CD4-positive, alpha-beta memory T cell (primary cell): ENCODE results near the gene PPM1F. TPM values are rescaled to one million over a fixed set of nuclear protein-coding genes. Genes with fewer than 3 reads are reported as not detected.

Experiments used
- CTCF ChIA-PET: fragments of 350-600 bp; sonication (Branson Sonifier 250); formaldehyde crosslinking; loops from one replicate; lab custom pipeline; 2021; ENCODE audit warnings: inconsistent platforms; ENCODE audit not compliant: partially characterized antibody; lab: Charles Lee
- POLR2A ChIA-PET: fragments of 350-600 bp; sonication (Branson Sonifier 250); formaldehyde crosslinking; loops from one replicate; lab custom pipeline; 2021; ENCODE audit not compliant: partially characterized antibody; lab: Charles Lee
- DNase-seq, 5 donors: peaks; one replicate each; pipeline versions ENCODE4 v3.0.0 to v3.0.0-alpha.2; 2020 to 2022; ENCODE audit warnings: mixed read lengths in 1 of 5
- H3K27ac ChIP-seq: one replicate; pipeline ENCODE4 v1.7.0; 2013; ENCODE audit warnings: low read depth, low read length
- H3K27me3 ChIP-seq: 2 replicates; pipeline ENCODE4 v1.7.0; 2013; ENCODE audit warnings: mild to moderate bottlenecking, low read length, moderate library complexity; ENCODE audit not compliant: insufficient read depth
- H3K36me3 ChIP-seq: 2 replicates; pipeline ENCODE4 v1.7.0; 2013; ENCODE audit warnings: mild to moderate bottlenecking, low read length, moderate library complexity; ENCODE audit not compliant: insufficient read depth
- H3K4me1 ChIP-seq: 2 replicates; pipeline ENCODE4 v1.7.0; 2013; ENCODE audit warnings: mild to moderate bottlenecking, low read length, moderate library complexity; ENCODE audit not compliant: insufficient read depth
- H3K4me3 ChIP-seq, 2 donors: one replicate each; pipeline ENCODE4 v1.7.0; 2013; ENCODE audit warnings: low read length in 2 of 2, mild to moderate bottlenecking in 1 of 2
- H3K9me3 ChIP-seq, 2 donors: one replicate each; pipeline ENCODE4 v1.7.0; 2013; ENCODE audit warnings: low read length in 2 of 2, control low read depth in 1 of 2; ENCODE audit not compliant: control insufficient read depth in 1 of 2
- H3K27ac Mint-ChIP-seq, 7 donors: one replicate each; pipeline ENCODE4 v1.8.0; 2020 to 2021; ENCODE audit warnings: mixed read lengths in 7 of 7, mild to moderate bottlenecking in 6 of 7, inconsistent platforms in 3 of 7, moderate library complexity in 3 of 7
- H3K27me3 Mint-ChIP-seq, 2 donors: one replicate each; pipeline ENCODE4 v1.8.0; 2020 to 2021; ENCODE audit warnings: mixed read lengths in 2 of 2
- H3K36me3 Mint-ChIP-seq, 2 donors: one replicate each; pipeline ENCODE4 v1.8.0; 2020 to 2021; ENCODE audit warnings: mixed read lengths in 2 of 2, inconsistent platforms in 1 of 2, mild to moderate bottlenecking in 1 of 2
- H3K4me1 Mint-ChIP-seq, 4 donors: one replicate each; pipeline ENCODE4 v1.8.0; 2020 to 2021; ENCODE audit warnings: mixed read lengths in 4 of 4, mild to moderate bottlenecking in 1 of 4
- H3K4me3 Mint-ChIP-seq, 8 donors: one replicate each; pipeline ENCODE4 v1.8.0; 2020 to 2021; ENCODE audit warnings: mixed read lengths in 8 of 8, mild to moderate bottlenecking in 7 of 8, moderate library complexity in 6 of 8, inconsistent platforms in 3 of 8
- H3K9me3 Mint-ChIP-seq, 8 donors: one replicate each; pipeline ENCODE4 v1.8.0; 2020 to 2021; ENCODE audit warnings: mixed read lengths in 8 of 8, mild to moderate bottlenecking in 5 of 8, inconsistent platforms in 3 of 8, moderate library complexity in 1 of 8
- intact Hi-C: fragments of 100-400 bp; cut with micrococcal nuclease; formaldehyde crosslinking; loops from one replicate; pipeline ENCODE4 v1.15.1; 2023
- polyA plus RNA-seq, 2 donors: library from polyadenylated mRNA; unstranded; fragments of 300-500 nt; fragmentation: Illumina TruSeq; gene quantifications; one replicate each; pipeline ENCODE4 v1.2.3, GENCODE V29; 2021
- total RNA-seq, 2 experiments: library from RNA; stranded (reverse); gene quantifications; one replicate each; pipeline ENCODE4 v1.2.3, GENCODE V29; 2021

The PPM1F gene
- total and polyA plus RNA-seq, 4 experiments from 2014 or later, result 5.3 to 25.4 (median 15.2) TPM

- Mint-ChIP-seq H3K27me3 (no peaks in the 10 kb centered on the region), H3K36me3 (peaks cover 12 to 48% of the 10 kb centered on the region in 2 donors), H3K4me3 (no peak overlapping the region), H3K27ac (peak overlapping the region in 1 of 7 donors; percentile 46), H3K9me3 (no peaks in the 10 kb centered on the region), H3K4me1 (no peaks in the 10 kb centered on the region)
- ChIA-PET CTCF (interaction anchor here (1.7 kb wide), 1 partner anchor 12 kb away, joined by 4 read pairs; no protein-coding TSS in a partner anchor), POLR2A (no interaction called here)
- Histone ChIP-seq H3K27ac (no peak overlapping the region), H3K36me3 (peaks cover 26% of the 10 kb centered on the region), H3K4me1 (no peaks in the 10 kb centered on the region), H3K4me3 (no peak overlapping the region), H3K9me3 (no peaks in the 10 kb centered on the region), H3K27me3 (no peaks in the 10 kb centered on the region)
- intact Hi-C loops, result no loop called here
- no peak for DNase-seq
These were observed 7.8 kb upstream of the PPM1F start for GRCh38 chr22:21960200-21961126.

DNA sequence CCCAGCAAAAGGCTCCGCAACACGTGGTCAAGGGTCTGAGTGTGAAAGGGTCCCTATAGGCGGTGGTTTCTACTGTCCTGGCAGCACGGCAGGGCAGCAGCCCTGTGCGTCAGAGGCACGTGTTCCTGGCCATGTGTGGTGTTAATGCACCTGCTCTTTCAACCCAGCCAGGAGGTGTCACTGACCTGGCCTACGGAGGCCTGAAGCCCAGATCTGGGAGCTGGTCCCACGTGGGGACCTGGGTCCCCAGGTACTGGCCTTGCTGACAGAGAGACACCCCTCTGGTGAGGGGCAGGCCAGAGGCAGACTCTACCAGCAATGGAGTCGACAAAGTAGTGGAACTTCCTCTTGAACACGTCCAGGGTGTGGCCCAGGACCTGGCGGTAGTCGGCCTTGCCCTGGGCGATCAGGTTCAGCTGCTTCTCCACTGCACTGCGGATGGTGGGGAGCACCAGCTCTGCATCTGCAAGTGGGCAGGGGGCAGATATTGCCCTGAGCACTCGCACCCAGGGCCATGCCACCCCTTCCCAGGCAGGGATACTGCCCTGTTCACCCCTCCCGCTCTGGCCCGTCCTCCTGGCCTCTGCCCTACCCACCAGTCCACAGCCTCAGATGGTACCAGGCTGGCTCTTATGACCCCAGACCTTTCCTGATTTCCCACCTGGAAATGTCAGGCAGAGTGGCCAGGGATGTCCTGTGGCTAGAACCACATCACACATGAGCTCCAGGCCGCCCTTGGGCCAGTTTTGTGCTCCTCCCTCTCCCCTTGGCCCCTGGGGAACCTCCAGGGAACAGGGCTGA is 6.8 kb upstream of the PPM1F start:
- H3K27me3 Mint-ChIP-seq, result no peaks in the 10 kb centered on the region
- no peak overlapping the region for H3K4me3 Mint-ChIP-seq
- no peak overlapping the region for H3K27ac Mint-ChIP-seq
- H3K4me1 Mint-ChIP-seq, result no peaks in the 10 kb centered on the region
- H3K9me3 Mint-ChIP-seq, result no peaks in the 10 kb centered on the region
- intact Hi-C loops, result no loop called here
- Histone ChIP-seq H3K36me3 (peaks cover 21% of the 10 kb centered on the region), H3K27ac (no peak overlapping the region), H3K27me3 (no peaks in the 10 kb centered on the region), H3K9me3 (no peaks in the 10 kb centered on the region), H3K4me1 (no peaks in the 10 kb centered on the region), H3K4me3 (no peak overlapping the region)
- peaks cover 8 to 40% of the 10 kb centered on the region in 2 donors for H3K36me3 Mint-ChIP-seq
- ChIA-PET POLR2A (interaction anchor here (1.0 kb wide), 1 partner anchor 8 kb away, joined by 3 read pairs; no protein-coding TSS in a partner anchor), CTCF (interaction anchor here (1.7 kb wide), 1 partner anchor 13 kb away, joined by 4 read pairs; no protein-coding TSS in a partner anchor)
- no peak for DNase-seq

DNA sequence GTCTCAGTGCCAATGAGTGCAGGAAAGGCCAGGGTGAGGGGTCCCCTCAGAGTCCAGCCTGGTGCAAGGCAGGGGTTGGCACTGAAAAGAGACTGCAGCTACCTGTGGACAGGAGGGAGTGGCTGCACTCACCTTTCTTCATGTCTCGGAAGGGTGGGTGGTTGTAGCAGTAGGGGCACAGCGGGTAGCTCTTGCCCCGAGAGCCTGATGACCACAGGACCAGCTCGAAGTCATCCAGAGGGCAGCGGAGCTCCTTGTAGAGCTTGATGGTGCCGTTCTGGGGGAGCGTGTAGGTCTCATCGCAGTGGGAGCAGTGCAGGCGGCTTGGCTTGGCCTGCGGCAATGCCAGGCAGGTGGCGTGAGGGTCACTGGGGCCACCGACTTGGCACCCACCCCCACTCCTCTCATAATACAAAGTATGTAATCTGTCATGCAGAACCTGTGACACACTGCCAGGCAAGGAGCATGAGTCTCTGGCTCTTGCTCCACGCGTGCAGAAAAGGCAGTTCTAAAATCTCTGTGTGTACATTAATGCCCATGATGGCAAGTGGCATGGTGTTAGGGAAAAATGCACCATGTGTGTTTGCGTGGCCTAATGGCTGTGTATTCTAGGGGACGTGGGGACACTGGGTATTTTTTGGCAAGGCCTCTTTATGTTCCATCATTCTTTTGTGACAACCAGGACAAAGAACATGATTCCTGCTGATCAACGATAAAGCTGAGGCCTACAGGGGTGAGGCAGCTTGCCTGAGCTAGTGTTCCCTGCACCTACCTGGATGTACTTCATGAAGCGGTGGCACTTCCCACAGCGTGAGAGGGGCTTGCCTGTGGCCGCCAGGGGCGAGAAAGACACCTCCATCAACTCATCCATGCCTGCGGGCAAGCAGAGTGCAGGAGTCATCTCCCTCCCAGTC is 6.0 kb upstream of the PPM1F start:
- ChIA-PET POLR2A (interaction anchor here (1.0 kb wide), 1 partner anchor 9 kb away, joined by 3 read pairs; no protein-coding TSS in a partner anchor), CTCF (interaction anchor here (1.7 kb wide), 1 partner anchor 14 kb away, joined by 4 read pairs; no protein-coding TSS in a partner anchor)
- Mint-ChIP-seq H3K27ac (peak overlapping the region in 1 of 7 donors; percentile 75), H3K4me1 (no peaks in the 10 kb centered on the region), H3K27me3 (no peaks in the 10 kb centered on the region), H3K9me3 (no peaks in the 10 kb centered on the region), H3K36me3 (peaks cover 8 to 34% of the 10 kb centered on the region in 2 donors), H3K4me3 (no peak overlapping the region)
- Histone ChIP-seq H3K27me3 (no peaks in the 10 kb centered on the region), H3K4me1 (no peaks in the 10 kb centered on the region), H3K27ac (no peak overlapping the region), H3K36me3 (peaks cover 13% of the 10 kb centered on the region), H3K4me3 (no peak overlapping the region), H3K9me3 (no peaks in the 10 kb centered on the region)
- intact Hi-C loops, result no loop called here
- DNase-seq, result no peak

DNA sequence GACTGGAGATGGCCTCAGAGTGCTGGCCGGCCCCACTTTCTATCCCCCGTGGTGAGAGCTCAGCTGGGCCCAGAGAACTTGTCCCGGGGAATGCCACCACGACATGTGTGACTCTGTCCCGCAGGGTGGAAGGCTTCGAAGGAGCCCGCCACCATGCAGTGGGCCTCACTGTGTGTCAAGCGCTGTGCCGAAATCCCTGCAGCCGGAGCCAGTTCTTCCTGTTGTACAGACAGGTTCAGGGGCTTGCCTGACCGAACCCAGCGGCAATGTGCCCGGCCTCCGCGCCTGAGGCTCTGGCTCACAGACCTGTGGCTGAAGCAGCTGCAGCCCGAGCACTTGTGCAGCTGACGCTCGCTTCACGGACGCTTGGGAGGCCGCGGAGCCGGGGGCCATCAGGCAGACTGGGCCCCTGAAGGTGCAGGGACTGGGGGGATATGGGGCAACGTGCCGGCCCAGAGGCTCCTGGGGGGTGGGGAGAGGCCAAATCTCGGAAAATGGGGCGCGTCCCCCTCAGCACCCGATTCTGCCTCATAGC is 650 bp downstream of the PPM1F start:
- no peaks in the 10 kb centered on the region for H3K27me3 Mint-ChIP-seq
- no peaks in the 10 kb centered on the region for H3K9me3 Mint-ChIP-seq
- H3K9me3 ChIP-seq, result no peaks in the 10 kb centered on the region
- ChIA-PET CTCF (interaction anchor here (0.8 to 7.1 kb wide), 4 partner anchors 10 to 16 kb away, joined by 4 to 85 read pairs (median 6); no protein-coding TSS in a partner anchor), POLR2A (interaction anchor here (1.2 to 2.1 kb wide), 3 partner anchors 13 to 186 kb away, joined by 3 to 21 read pairs (median 6); partner anchors contain the start of gene TOP3B)
- H3K36me3 Mint-ChIP-seq, result no peaks in the 10 kb centered on the region
- no peaks in the 10 kb centered on the region for H3K36me3 ChIP-seq
- intact Hi-C loops, result loop anchor here (2.0 kb wide), 3 partner anchors 13 to 239 kb away; partner anchors contain the start of gene MAPK1
- peaks cover 32% of the 10 kb centered on the region for H3K4me1 ChIP-seq
- H3K27me3 ChIP-seq, result no peaks in the 10 kb centered on the region
- peaks cover 11 to 31% (median 12%) of the 10 kb centered on the region in 4 donors for H3K4me1 Mint-ChIP-seq
- H3K27ac Mint-ChIP-seq, result peak overlapping the region in 5 of 7 donors; percentile 34 to 86 (median 62)
- H3K4me3 Mint-ChIP-seq, result peak overlapping the region; percentile 82 to 90 (median 85)
- peak overlapping the region; percentile 37 to 70 for H3K4me3 ChIP-seq
- peak overlapping the region; percentile 46 for H3K27ac ChIP-seq
- no peak for DNase-seq

GRCh38 chr22:21951062-21951461 is 1.6 kb downstream of the PPM1F start:
- ChIA-PET CTCF (interaction anchor here (1.1 to 7.1 kb wide), 3 partner anchors 13 to 21 kb away, joined by 3 to 85 read pairs (median 4); no protein-coding TSS in a partner anchor), POLR2A (interaction anchor here (0.7 kb wide), 1 partner anchor 42 kb away, joined by 4 read pairs; no protein-coding TSS in a partner anchor)
- DNase-seq, result no peak
- Mint-ChIP-seq H3K9me3 (no peaks in the 10 kb centered on the region), H3K27me3 (no peaks in the 10 kb centered on the region), H3K4me3 (peak overlapping the region in 7 of 8 donors; percentile 51 to 88 (median 83)), H3K27ac (no peak overlapping the region), H3K4me1 (peaks cover 11 to 31% (median 12%) of the 10 kb centered on the region in 4 donors), H3K36me3 (no peaks in the 10 kb centered on the region)
- intact Hi-C loops, result no loop called here
- Histone ChIP-seq H3K27ac (no peak overlapping the region), H3K36me3 (no peaks in the 10 kb centered on the region), H3K9me3 (no peaks in the 10 kb centered on the region), H3K4me1 (peaks cover 34% of the 10 kb centered on the region), H3K27me3 (no peaks in the 10 kb centered on the region), H3K4me3 (no peak overlapping the region)

GRCh38 chr22:21949948-21950347 is 2.7 kb downstream of the PPM1F start:
- Mint-ChIP-seq H3K27ac (no peak overlapping the region), H3K9me3 (no peaks in the 10 kb centered on the region), H3K27me3 (no peaks in the 10 kb centered on the region), H3K36me3 (peaks cover 3 to 5% of the 10 kb centered on the region in 2 donors), H3K4me3 (no peak overlapping the region), H3K4me1 (peaks cover 11 to 31% (median 12%) of the 10 kb centered on the region in 4 donors)
- no peaks in the 10 kb centered on the region for H3K9me3 ChIP-seq
- POLR2A ChIA-PET, result interaction anchor here (1.5 kb wide), 1 partner anchor 14 kb away, joined by 4 read pairs; no protein-coding TSS in a partner anchor
- no peak for DNase-seq
- H3K27me3 ChIP-seq, result no peaks in the 10 kb centered on the region
- no peak overlapping the region for H3K27ac ChIP-seq
- H3K4me3 ChIP-seq, result no peak overlapping the region
- peaks cover 34% of the 10 kb centered on the region for H3K4me1 ChIP-seq
- intact Hi-C loops, result no loop called here
- peaks cover 6% of the 10 kb centered on the region for H3K36me3 ChIP-seq
- CTCF ChIA-PET, result interaction anchor here (1.1 to 7.1 kb wide), 3 partner anchors 12 to 23 kb away, joined by 3 to 85 read pairs (median 4); no protein-coding TSS in a partner anchor
